IPS-20b (cell line): ENCODE measurements around the gene UBC.
"Not testable (repeated sequence)": the region's sequence is repeated elsewhere in the genome, so short reads cannot be mapped to it uniquely, and the experiment has no call there.

Source experiments
- H3K27ac ChIP-seq: one replicate; pipeline ENCODE4 v1.5.1; 2013; ENCODE audit warnings: low read length
- H3K27me3 ChIP-seq: 2 replicates; pipeline ENCODE4 v1.6.1; 2013; ENCODE audit warnings: mild to moderate bottlenecking, low read length, inconsistent platforms; ENCODE audit not compliant: insufficient read depth
- H3K36me3 ChIP-seq: 2 replicates; pipeline ENCODE4 v1.6.1; 2013; ENCODE audit warnings: low read depth, mild to moderate bottlenecking, inconsistent platforms, low read length, moderate library complexity; ENCODE audit not compliant: insufficient read depth
- H3K4me1 ChIP-seq: 2 replicates; pipeline ENCODE4 v1.6.1; 2013; ENCODE audit warnings: mild to moderate bottlenecking, control low read depth, inconsistent platforms, low read length, moderate library complexity; ENCODE audit not compliant: insufficient read depth
- H3K4me3 ChIP-seq: 2 replicates; pipeline ENCODE4 v1.5.1; 2013; ENCODE audit warnings: mild to moderate bottlenecking, low read length, inconsistent platforms
- H3K9ac ChIP-seq: 2 replicates; pipeline ENCODE4 v1.6.1; 2013; ENCODE audit warnings: low read depth, mild to moderate bottlenecking, inconsistent platforms, low read length, moderate library complexity
- H3K9me3 ChIP-seq: 2 replicates; pipeline ENCODE4 v1.6.1; 2013; ENCODE audit warnings: mild to moderate bottlenecking, low read depth, low read length, inconsistent platforms; ENCODE audit not compliant: insufficient read depth

UBC gene

GRCh38 chr12:124919521-124920352, 5.3 kb upstream of the UBC start:
- H3K27ac ChIP-seq: peak overlapping the region; percentile 64
- H3K27me3 ChIP-seq: no peaks in the 10 kb centered on the region
- H3K9ac ChIP-seq: peak overlapping the region; percentile 59; the same call in 1 of the 2 replicates
- H3K36me3 ChIP-seq: no peaks in the 10 kb centered on the region
- peaks cover 54% of the 10 kb centered on the region for H3K4me1 ChIP-seq
- peak overlapping the region; percentile 62 for H3K4me3 ChIP-seq
- H3K9me3 ChIP-seq: no peaks in the 10 kb centered on the region

DNA sequence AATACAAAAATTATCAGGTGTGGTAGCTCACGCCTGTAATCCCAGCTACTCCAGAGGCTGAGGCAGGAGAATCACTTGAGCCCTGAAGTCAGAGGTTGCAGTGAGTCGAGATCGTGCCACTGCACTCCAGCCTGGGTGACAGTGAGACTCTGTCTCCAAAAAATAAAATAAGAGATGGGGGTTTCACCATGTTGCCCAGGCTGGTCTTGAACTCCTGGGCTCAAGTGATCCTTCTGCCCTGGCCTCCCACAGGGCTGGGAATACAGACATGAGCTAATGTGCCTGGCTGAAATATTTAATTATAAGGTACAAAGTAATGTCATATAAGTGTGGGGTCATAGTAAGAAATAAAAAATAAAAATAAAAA, 4.2 kb upstream of the UBC start:
- H3K4me3 ChIP-seq, H3K27me3 ChIP-seq, H3K36me3 ChIP-seq, H3K27ac ChIP-seq, H3K9me3 ChIP-seq: not testable (repeated sequence)
- peaks cover 49% of the 10 kb centered on the region for H3K4me1 ChIP-seq
- H3K9ac ChIP-seq: peak overlapping the region; percentile 76; the same call in 1 of the 2 replicates

DNA sequence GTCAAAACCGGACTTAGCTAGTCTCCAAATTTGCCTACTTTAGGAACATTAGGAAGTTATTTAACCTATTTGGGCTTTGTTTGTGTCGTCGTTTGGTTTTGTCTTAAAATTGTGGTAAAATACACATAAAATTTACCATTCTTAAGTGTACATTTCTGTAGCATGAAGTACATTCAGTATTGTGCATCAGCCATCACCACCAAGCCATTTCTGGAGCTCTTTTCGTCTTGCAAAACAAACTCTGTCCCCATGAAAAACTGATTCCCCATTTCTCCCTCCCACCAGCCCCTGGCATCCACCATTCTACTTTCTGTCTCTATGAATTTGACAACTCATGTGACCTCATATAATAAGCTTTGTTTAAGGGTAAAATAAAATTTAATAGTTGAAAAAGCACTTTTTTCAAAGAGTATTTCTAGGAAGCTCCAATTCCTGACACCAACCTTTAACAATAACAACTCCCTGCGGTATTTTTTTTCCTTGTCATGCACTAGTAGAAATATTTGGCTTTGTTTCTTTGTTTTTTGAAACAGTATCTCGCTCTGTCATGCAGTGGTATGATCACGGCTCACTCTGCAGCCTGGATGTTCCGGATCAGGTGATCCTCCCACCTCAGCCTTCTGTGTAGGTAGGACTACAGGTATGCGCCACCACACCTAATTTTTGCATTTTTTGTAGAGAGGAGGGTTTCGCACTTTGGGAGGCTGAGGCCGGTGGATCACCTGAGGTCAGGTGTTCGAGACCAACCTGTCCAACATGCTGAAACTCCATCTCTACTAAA, 3.6 kb upstream of the UBC start:
- Histone ChIP-seq H3K4me3 (peak overlapping the region; percentile 51), H3K9ac (peak overlapping the region; percentile 76), H3K4me1 (peaks cover 49% of the 10 kb centered on the region), H3K27ac (peak overlapping the region; percentile 76), H3K36me3 (peaks cover 13% of the 10 kb centered on the region), H3K9me3 (no peaks in the 10 kb centered on the region), H3K27me3 (no peaks in the 10 kb centered on the region)

DNA sequence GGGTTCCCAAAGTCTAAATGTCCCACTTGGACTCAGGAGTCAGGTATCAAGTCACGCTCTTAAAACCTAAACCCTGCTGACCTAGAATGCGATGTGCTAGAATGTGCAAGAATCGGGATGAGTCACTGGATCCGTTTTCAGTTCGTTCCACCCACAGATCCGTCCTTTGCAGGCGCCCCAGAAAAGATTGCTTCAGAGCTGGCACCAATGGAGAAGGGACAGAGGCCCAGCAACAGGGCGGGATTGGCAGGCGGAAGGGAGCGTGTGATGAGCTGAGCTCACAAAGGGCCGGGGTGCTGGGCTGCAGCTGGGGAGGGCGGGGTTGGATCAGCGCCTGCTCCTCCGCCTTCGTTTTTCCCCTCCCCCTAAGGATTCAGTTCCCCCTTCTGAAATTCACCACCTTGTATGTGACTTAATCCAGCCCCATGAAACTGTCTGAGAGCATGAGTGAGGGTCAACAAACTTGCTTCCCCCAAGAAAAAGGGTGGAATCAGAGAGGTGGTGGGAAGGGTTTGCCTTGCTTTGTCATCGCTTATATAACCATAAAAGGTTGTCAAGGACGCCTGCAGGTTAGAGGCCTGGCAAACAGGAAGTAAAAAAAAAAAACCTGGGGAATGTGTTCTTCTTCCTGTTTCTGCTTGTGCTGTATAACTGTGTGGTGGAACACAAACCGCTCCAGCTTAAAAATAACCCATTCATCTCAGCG, 2.8 kb upstream of the UBC start:
- peak overlapping the region; percentile 99 for H3K4me3 ChIP-seq

DNA sequence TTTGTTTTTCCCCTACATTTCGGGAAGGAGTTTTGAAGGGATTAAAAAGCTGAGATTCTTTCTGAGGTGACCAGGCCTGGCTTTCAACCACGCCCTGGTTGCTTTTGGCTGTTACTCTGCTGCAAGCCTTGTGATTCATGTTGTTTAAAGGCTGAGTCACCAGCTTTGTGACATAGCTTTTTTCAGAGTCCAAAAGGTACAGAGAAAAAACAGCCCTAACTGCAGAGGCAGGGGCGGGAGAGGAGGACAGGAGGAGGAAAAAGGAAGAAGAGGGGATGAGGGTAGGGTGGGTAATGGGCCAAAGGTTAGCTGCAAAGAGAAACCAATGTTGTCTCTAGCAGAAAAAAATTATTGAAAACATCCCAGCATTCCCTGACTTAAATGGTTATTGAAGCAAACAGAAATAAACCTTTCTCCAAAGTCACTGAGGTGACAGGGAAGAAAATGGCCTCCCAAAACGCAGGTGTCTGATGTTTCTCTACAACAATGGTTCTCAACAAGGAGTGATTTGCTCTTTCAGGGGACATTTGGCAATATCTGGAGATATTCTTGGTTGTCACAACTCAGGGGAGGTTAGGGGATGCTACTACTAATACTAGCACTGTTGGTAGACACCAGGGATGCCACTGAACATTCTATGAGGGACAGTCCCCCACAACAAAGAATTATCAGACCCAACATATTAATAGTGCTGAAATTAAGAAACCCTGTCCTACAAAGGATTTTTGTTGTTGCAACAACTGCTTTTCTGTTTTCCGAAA, 2.1 kb upstream of the UBC start:
- H3K4me3 ChIP-seq: peak overlapping the region; percentile 99
- peaks cover 44% of the 10 kb centered on the region for H3K4me1 ChIP-seq

More for the DNA sequence above, 2.8 kb upstream of the UBC start:
- Histone ChIP-seq H3K4me1 (peaks cover 49% of the 10 kb centered on the region), H3K9me3 (no peaks in the 10 kb centered on the region), H3K36me3 (peaks cover 20% of the 10 kb centered on the region), H3K27ac (peak overlapping the region; percentile 76), H3K9ac (peak overlapping the region; percentile 96), H3K27me3 (no peaks in the 10 kb centered on the region)

DNA sequence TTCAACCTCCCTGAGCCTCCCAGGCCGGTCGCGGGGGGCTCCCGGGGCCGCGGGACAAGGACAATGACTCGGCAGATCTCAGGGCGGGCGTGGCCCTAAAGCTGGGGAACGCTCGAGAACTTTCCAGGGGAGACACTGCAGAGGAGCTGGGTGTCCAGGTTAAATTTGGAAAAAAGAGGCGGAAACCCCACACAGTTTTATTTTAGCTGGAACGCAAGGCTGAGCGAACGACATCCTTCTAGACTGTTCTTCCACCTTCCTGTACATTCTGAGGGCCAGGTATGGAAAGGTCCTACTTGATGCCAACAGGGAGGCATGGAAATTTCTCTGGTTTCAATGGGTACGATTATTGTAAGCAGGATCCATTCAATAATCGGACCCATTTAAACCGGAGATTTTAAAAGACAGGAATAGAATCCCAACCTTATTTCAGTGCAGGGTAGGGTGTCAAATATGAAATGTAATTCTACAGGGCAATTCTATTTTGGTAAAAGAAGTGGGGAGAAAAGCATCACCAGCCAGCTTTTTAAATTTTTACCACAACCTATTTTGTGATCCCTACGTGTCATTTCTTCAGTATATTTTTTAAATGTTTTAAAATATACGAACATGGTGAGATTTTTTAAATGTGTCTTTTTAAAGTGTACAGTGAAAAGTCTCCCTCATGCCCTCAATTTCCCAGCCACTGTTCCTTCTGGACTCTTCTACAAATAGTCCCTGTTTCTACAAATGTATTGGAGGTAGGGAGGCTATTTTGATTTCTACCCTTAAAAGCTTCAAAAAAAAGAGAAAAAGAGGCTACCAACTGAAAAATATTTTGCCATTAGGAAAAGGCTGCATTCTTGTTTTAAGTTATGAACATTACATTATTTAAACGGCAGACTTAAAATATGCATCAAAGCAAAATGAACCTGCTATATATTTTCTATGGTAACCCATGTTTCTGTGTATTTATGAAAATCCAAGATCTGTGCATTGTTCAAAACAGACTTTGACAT, 1.1 kb upstream of the UBC start:
- no peaks in the 10 kb centered on the region for H3K9me3 ChIP-seq
- no peaks in the 10 kb centered on the region for H3K27me3 ChIP-seq
- H3K4me1 ChIP-seq: peaks cover 34% of the 10 kb centered on the region
- H3K36me3 ChIP-seq: peaks cover 34% of the 10 kb centered on the region
- peak overlapping the region; percentile 99 for H3K4me3 ChIP-seq
- peak overlapping the region; percentile 68 for H3K27ac ChIP-seq
- H3K9ac ChIP-seq: peak overlapping the region; percentile 96

More for the DNA sequence above, 2.1 kb upstream of the UBC start:
- Histone ChIP-seq H3K9ac (peak overlapping the region; percentile 96; the same call in 1 of the 2 replicates), H3K27ac (peak overlapping the region; percentile 71), H3K27me3 (no peaks in the 10 kb centered on the region), H3K36me3 (peaks cover 23% of the 10 kb centered on the region), H3K9me3 (no peaks in the 10 kb centered on the region)

GRCh38 chr12:124913474-124914391, 717 bp downstream of the UBC start:
- H3K27ac ChIP-seq: peak overlapping the region; percentile 98
- peaks cover 42% of the 10 kb centered on the region for H3K36me3 ChIP-seq
- no peaks in the 10 kb centered on the region for H3K9me3 ChIP-seq
- peaks cover 22% of the 10 kb centered on the region for H3K4me1 ChIP-seq
- H3K4me3 ChIP-seq: peak overlapping the region; percentile 99
- H3K9ac ChIP-seq: peak overlapping the region; percentile 96
- no peaks in the 10 kb centered on the region for H3K27me3 ChIP-seq

DNA sequence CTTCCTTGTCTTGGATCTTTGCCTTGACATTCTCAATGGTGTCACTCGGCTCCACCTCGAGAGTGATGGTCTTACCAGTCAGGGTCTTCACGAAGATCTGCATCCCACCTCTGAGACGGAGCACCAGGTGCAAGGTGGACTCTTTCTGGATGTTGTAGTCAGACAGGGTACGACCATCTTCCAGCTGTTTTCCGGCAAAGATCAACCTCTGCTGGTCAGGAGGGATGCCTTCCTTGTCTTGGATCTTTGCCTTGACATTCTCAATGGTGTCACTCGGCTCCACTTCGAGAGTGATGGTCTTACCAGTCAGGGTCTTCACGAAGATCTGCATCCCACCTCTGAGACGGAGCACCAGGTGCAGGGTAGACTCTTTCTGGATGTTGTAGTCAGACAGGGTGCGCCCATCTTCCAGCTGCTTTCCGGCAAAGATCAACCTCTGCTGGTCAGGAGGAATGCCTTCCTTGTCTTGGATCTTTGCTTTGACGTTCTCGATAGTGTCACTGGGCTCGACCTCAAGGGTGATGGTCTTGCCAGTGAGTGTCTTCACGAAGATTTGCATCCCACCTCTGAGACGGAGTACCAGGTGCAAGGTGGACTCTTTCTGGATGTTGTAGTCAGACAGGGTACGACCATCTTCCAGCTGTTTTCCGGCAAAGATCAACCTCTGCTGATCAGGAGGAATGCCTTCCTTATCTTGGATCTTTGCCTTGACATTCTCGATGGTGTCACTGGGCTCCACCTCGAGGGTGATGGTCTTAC, 1.7 kb downstream of the UBC start:
- not testable (repeated sequence) for H3K9ac ChIP-seq, H3K27ac ChIP-seq, H3K27me3 ChIP-seq, H3K9me3 ChIP-seq
- peak overlapping the region; percentile 99; the same call in 1 of the 2 replicates for H3K4me3 ChIP-seq
- H3K4me1 ChIP-seq: peaks cover 16% of the 10 kb centered on the region
- peaks cover 42% of the 10 kb centered on the region for H3K36me3 ChIP-seq

- not testable (repeated sequence) for H3K9me3 ChIP-seq, H3K27ac ChIP-seq, H3K4me3 ChIP-seq, H3K9ac ChIP-seq, H3K27me3 ChIP-seq
- peaks cover 11% of the 10 kb centered on the region; the same call in 1 of the 2 replicates for H3K4me1 ChIP-seq
- peaks cover 42% of the 10 kb centered on the region for H3K36me3 ChIP-seq
Measured at GRCh38 chr12:124911521-124911920, 2.9 kb downstream of the UBC start.
